ENCODE data around the gene ANKRD9.

GRCh38 chr14:102493096-102493495, 16.5 kb downstream of the ANKRD9 start:
- TF ChIP-seq FOXA1 (IDR thresholded peaks at IDR 0.05; ENCODE audit: borderline replicate concordance) = no peak
- TF ChIP-seq SP1 (CRISPR knock-in tag; IDR thresholded peaks at IDR 0.05) = no peak
- no peak for TF ChIP-seq EZH2 (IDR thresholded peaks at IDR 0.05; ENCODE audit: borderline replicate concordance, low read depth, low read length)
- TF ChIP-seq TAF9B (IDR thresholded peaks at IDR 0.05; ENCODE audit: partially characterized antibody) = no peak
- no peak for TF ChIP-seq POLR2A (conservative IDR thresholded peaks at IDR 0.05)
- no peak for TF ChIP-seq IRF1 (CRISPR knock-in tag; IDR thresholded peaks at IDR 0.05; ENCODE audit: borderline replicate concordance)
- TF ChIP-seq CTCF (IDR thresholded peaks at IDR 0.05 in 2 of 3, conservative IDR thresholded peaks at IDR 0.05 in 1 of 3; ENCODE audit: insufficient read depth in 2 of 3, low read depth in 1 of 3, low read length in 3 of 3) = no peak
- no peak for TF ChIP-seq ZBTB11 (CRISPR knock-in tag; IDR thresholded peaks at IDR 0.05)
- no peak for TF ChIP-seq HCFC1 (IDR thresholded peaks at IDR 0.05; ENCODE audit: low read depth, low read length)
- no peak for TF ChIP-seq SNAPC5 (CRISPR knock-in tag; IDR thresholded peaks at IDR 0.05)
- no peak for TF ChIP-seq JUNB (CRISPR knock-in tag; conservative IDR thresholded peaks at IDR 0.05)
- no peak for TF ChIP-seq SRSF9 (IDR thresholded peaks at IDR 0.05; ENCODE audit: borderline replicate concordance, low read depth, low read length)
- TF ChIP-seq ZNF274 (IDR thresholded peaks at IDR 0.05; ENCODE audit: borderline replicate concordance, low read depth, low read length) = no peak
- no peak for TF ChIP-seq TGIF2 (CRISPR knock-in tag; IDR thresholded peaks at IDR 0.05)
